Nasal cavity respiratory epithelium epithelial cell of viscerocranial mucosa (primary cell): Measurements from ENCODE around the gene RAP1GAP. TPM values are rescaled to one million over a fixed set of nuclear protein-coding genes. Genes with fewer than 3 reads are reported as not detected.

Experiments used
- total RNA-seq: library from RNA; depleted of rRNA; stranded (reverse); fragments of >200 nt; gene quantifications from 2 replicates; pipeline ENCODE4 v1.2.3, GENCODE V29; 2014

RAP1GAP gene
- total RNA-seq = 2.6 and 4.1 TPM in 2 replicates

GRCh38 chr1:21669258-21670058 is at the start of gene RAP1GAP:
Gene RAP1GAP, minus strand, starts transcription at chr1:21669357. Its CDS starts 49,325 bp downstream, at chr1:21620032.

Other genes with a start within 250 kb of the RAP1GAP start
- gene NBPF3, start 229.2 kb downstream of the RAP1GAP start, total RNA-seq = 14.4 and 21.6 TPM in 2 replicates
- gene ALPL, start 159.9 kb downstream of the RAP1GAP start, total RNA-seq = 0.93 TPM in 1 of 2 replicates, not detected in the other
- 35.2 and 57.6 TPM in 2 replicates for gene USP48, start 113.8 kb upstream of the RAP1GAP start, total RNA-seq
- gene LDLRAD2, start 142.9 kb upstream of the RAP1GAP start, total RNA-seq = not detected in 2 replicates